Stimulated activated CD8-positive, alpha-beta memory T cell treated with anti-CD3 and anti-CD28 coated beads, Interleukin-4, amount 100 ng/mL, for 24 hours (primary cell): ENCODE measurements around the gene CEP250.
"Not testable (repeated sequence)": the region's sequence is repeated elsewhere in the genome, so short reads cannot be mapped to it uniquely, and the experiment has no call there.

Source experiments
- DNase-seq: peaks from one replicate; pipeline ENCODE4 v3.0.0-alpha.2; 2020; ENCODE audit warnings: low read depth

Gene CEP250

DNA sequence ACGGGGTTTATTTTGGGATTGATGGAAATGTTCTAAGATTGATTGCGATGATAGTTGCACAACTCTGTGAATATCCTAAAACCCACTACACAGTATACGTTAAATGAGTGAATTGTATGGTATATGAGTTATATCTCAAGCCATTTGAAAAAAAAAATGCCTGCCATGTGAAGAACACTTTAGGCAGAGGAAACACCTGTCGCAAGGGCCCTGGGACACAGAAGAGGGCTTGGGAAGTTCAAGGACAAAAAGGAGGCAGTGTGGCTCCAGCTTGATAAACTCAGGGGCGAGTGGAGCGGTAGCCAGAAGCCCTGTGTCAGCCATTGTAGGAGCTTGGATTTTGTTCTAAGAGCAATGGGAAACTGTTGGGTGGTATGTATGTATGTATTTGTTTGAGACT lies 37.0 kb downstream of the CEP250 start:
- DNase-seq: no peak

DNA sequence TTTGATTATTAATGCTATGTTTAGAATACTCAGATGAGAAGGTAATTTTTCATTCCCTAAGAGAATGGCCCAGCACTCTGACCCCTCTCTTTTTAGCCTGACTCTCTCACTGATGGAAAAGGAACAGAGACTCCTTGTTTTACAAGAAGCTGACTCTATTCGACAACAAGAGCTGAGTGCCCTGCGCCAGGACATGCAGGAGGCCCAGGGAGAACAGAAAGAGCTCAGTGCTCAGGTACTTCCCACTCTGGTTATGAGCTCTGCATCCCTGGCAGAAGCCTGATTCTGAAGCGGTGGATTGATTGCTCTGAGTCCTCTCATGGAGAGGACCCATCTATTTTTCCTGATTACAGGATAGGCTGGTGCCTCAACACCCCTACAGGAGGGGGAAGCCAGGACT lies 41.1 kb downstream of the CEP250 start:
- DNase-seq: no peak

- no peak for DNase-seq
Observed at GRCh38 chr20:35497320-35497719, 41.9 kb downstream of the CEP250 start.

GRCh38 chr20:35497780-35498189 lies 42.4 kb downstream of the CEP250 start:
- no peak for DNase-seq

DNA sequence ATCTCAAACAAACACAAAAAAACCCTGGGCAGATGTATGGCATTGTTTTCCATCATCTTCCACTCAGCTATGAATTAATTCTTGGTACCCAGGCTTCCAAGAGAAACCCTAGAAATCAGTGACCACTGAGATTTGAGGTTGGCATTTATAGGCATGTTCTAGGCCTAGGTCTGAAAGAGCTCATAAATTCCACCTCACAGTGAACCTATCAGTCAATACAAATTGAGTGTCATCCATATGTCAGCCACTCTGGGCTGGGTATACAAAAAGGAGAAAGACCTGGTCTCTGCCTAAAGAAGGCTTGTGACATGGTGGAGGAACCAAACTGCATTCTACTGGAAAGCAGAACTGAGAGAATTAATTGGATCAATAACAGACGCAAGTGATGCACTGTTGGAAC lies 43.9 kb downstream of the CEP250 start:
- DNase-seq: no peak

DNA sequence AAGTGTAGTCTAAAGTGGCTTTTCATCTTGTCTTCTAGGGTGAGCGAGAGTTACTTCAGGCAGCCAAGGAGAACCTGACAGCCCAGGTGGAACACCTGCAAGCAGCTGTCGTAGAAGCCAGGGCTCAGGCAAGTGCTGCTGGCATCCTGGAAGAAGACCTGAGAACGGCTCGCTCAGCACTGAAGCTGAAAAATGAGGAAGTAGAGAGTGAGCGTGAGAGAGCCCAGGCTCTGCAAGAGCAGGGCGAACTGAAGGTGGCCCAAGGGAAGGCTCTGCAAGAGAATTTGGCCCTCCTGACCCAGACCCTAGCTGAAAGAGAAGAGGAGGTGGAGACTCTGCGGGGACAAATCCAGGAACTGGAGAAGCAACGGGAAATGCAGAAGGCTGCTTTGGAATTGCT lies 47.0 kb downstream of the CEP250 start:
- no peak for DNase-seq

- DNase-seq: no peak
Observed at GRCh38 chr20:35503281-35503680, 47.9 kb downstream of the CEP250 start.

DNA sequence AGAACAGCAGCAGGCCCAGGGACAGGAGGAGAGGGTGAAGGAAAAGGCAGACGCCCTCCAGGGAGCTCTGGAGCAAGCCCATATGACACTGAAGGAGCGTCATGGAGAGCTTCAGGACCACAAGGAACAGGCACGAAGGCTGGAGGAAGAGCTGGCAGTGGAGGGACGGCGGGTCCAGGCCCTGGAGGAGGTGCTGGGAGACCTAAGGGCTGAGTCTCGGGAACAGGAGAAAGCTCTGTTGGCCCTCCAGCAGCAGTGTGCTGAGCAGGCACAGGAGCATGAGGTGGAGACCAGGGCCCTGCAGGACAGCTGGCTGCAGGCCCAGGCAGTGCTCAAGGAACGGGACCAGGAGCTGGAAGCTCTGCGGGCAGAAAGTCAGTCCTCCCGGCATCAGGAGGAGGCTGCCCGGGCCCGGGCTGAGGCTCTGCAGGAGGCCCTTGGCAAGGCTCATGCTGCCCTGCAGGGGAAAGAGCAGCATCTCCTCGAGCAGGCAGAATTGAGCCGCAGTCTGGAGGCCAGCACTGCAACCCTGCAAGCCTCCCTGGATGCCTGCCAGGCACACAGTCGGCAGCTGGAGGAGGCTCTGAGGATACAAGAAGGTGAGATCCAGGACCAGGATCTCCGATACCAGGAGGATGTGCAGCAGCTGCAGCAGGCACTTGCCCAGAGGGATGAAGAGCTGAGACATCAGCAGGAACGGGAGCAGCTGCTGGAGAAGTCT lies 48.6 kb downstream of the CEP250 start:
- DNase-seq: no peak

DNA sequence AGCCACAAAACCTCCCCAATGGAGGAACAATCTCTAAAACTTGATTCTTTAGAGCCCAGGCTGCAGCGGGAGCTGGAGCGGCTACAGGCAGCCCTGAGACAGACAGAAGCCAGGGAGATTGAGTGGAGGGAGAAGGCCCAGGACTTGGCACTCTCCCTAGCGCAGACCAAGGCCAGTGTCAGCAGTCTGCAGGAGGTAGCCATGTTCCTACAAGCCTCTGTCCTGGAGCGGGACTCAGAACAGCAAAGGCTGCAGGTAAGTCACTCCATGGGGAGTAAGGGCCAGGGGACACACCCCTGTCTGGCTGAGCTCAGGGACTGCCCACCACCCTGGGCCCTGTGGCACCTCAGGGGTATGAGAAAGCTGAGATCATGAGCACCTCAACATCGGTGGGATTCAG lies 49.4 kb downstream of the CEP250 start:
- DNase-seq: no peak

DNA sequence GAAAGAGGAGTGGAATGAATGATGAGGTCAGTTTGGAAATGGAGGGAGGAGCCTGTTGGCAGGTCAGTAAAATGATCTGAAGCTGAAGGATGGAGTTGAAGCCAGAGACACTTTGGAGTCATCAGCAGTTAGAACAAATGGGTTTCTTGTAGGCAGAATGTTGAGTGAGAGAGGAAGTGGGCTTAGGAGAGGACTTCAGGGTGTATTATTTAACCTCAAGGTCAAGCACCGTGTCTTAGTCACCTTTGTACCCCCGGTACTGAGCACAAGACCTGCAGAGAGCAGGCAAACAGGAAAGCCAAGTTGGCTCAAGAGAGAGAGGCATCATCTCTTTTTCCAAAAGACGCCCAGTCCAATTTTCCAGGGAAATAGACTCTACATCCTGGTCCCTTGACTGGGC lies 50.8 kb downstream of the CEP250 start:
- DNase-seq: no peak

DNA sequence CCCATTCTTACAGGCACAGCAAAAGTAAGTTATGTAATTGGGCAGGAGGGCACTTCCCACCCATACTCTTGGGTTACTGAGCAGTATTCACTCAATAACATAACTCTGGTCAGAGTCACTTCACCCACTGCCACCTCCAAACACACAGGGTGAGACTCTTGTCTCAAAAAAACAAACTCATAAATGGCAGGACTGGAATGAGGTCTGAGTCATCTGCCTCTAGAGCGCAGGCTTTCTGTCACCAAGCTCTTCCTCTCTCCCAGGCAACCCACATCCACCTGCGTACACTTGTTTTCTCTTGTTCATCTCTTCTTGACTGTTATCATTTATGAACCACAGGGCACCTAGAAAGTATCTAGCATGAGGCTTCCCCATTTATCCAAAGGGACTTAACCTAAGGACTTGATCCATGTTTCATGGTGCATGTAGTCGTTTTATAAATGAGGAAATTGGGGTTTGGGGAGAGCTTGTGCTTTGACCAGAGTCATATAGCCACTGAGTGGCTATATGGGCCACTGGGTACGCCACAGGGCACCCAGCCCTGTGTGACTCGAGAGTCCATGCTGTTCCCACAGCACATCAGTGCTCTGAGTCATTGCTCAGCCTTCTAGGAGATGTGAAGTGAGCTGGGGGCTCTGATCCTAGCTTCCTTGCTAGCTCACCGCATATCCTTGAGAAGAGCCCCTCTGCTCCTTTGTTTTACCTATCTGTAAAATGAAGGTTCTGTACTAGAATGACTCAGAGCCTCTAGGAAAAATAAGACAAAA lies 51.7 kb downstream of the CEP250 start:
- no peak for DNase-seq

DNA sequence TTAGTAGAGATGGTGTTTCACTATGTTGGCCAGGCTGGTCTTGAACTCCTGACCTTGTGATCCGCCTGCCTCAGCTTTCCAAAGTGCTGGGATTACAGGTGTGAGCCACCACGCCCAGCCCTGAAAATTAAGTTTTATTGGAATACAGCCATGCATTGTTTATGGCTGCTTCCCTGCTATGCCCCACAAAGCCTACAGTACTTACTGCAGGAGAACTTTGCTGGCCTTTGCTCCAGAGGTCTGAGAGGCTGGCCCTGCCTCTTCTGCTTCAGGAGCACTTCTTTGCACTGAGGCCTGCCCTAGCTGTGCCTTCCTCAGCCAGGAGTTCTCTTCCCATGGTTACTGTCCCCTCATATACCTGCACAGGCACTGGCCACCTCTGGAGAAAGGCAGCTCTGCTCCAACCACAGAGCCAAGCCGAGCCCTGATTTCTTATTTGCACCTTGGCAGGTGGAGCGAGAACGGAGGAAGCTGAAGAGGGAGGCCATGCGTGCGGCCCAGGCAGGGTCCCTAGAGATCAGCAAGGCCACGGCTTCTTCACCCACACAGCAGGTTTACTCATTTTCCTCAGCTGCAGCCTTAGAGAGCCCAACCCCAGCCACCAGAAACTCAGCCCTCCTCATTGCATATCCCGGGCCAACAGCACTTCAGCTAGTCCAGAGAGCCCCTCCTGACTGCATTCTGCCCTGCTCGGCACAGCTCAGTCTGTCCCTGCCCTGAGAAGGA lies 53.3 kb downstream of the CEP250 start:
- no peak for DNase-seq

DNA sequence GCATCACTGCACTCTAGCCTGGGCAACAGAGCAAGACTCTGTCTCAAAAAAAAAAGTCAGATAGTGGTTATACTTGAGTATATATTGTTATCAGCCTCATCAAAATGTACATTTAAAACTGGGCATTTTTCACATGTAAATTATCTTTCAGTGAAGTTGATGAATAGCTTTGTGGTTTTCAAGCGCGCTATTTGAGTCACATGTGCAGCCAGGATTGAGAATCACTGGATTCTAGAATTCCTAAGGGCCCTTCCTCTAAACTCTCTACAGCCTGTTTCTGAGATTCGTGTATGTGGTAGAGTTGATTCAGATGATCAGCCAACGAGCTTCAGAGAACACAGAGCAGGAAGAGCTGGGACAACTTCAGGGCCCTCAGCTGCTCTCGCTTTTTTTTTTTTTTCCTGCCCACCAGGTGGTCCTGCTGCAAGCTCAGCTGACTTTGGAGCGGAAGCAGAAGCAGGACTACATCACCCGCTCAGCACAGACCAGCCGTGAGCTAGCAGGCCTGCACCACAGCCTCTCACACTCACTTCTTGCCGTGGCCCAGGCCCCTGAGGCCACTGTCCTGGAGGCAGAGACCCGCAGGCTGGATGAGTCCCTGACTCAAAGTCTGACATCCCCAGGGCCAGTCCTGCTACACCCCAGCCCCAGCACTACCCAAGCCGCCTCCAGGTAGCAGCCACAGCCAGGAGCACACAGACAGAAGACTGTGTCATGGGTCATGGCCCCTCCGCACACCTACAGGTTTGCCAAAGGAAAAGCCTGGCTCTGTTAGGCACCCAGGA lies 55.7 kb downstream of the CEP250 start:
- no peak for DNase-seq

DNA sequence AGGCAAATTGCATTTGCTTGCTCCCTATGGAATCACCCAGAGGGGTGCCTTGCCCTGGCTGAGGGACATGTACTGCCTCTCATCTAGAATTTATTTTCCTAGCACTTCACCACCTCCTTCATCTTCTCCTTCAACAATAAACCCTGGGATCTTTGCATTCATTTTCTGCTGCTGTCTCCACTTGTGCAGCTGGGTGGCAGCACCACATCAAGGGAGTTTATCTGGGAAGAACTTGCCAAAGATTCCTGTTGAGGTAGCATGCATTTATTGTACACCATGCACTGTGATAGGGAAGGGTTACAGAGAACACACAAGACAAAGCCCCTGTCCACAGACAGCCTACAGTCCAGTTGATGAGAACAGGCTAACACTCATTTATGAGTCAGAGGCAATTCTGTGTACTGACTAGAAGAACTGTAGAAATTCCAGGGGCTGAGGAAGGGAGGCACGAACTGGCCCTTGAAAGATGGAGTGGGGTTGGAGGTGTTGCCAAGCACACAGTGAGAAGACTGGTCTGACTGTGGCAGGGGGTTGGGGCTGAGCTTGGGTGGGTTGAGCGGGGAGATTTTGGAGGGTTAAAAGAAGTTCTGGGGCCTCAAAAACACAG lies 56.5 kb downstream of the CEP250 start:
- DNase-seq: no peak

GRCh38 chr20:35514371-35514932 lies 59.1 kb downstream of the CEP250 start:
- no peak for DNase-seq

DNA sequence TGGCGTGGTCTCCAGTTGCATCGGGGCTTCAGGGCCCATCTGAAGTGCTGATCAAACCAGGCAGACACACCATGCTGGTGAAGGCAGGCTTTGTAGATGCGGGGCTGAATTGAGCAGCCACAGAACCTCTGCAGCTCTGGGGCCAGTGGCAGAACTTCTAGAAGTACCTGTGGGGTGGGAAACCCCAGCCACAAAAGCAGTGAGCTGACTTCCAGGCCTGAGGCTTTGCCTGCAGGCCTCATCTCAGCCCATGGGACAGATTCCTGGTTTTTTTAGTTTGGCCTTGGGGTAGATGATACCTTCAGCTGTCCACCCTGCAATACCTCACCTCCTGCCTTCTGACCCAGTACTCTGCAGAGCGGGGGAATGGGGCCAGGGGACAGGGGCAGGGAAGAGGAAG lies 59.9 kb downstream of the CEP250 start:
- no peak for DNase-seq

DNA sequence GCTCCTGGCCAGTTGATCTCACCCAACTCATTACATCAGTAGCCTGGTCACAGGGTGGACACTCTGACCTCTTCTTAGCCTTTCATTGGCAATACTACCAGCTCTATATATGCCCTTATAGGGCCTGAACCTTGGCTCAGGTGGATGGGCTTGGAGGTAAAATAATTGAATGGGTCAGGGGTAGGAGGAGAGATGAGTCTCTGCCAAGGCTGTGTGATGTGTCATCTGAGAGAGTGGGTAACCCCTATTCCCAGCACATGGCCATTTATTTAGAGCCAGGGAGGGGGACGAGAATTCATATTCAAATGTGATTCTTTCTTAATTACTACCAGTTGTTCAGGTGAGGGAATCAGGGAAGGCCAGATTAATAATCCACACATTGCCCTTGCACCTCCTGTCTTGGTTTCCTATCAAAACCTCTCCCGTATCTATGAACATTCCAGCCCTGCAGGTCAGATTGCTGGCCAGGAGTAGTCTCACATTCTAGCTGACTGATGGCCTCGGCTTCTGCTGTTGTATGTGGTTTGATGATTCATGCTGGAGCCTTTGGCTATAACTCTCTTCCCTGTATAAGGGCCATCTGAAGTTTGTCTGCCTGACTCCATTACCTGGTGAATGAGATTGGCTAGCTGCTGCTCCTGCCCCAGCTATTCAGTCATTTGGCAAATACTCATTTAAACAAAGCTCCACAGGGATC lies 60.7 kb downstream of the CEP250 start:
- no peak for DNase-seq

DNA sequence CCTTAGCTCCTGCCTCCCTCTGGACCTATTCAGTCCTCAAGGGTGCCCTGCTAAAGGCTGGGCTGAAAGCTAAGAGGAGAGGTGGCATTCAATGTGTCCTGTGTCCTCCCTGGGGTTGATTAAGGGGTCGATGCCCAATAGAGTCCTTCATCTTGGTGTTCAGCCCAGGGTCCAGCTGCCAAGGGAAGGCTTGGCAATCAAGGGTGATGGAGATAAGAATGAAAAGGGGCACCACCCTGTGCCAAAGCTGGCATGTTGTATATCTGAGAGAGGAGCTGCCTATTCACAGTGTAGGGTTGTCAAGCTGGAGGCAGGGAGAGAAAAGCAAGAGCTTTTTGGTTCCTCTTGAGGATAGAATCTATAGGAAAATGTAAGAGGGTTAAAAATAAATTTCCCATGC lies 61.7 kb downstream of the CEP250 start:
- DNase-seq: no peak

- DNase-seq: not testable (repeated sequence)
Observed at GRCh38 chr20:35517767-35518166, 62.4 kb downstream of the CEP250 start.

- DNase-seq: no peak
Observed at GRCh38 chr20:35518955-35519354, 63.6 kb downstream of the CEP250 start.
